Subcutaneous abdominal adipose tissue (tissue), 5 donors: ENCODE data around the gene HPX.

ENCODE experiments used
- H3K27ac ChIP-seq: one replicate; pipeline ENCODE4 v1.7.0; 2013; ENCODE audit warnings: low read depth, mild to moderate bottlenecking, inconsistent platforms, low read length, moderate library complexity
- H3K27me3 ChIP-seq, 5 donors: one replicate each; pipeline ENCODE4 v1.7.0; 2013; ENCODE audit warnings: low read length in 5 of 5, inconsistent platforms in 1 of 5; ENCODE audit not compliant: control insufficient read depth in 5 of 5, insufficient read depth in 4 of 5
- H3K36me3 ChIP-seq, 5 donors: one replicate each; pipeline ENCODE4 v1.7.0; 2013; ENCODE audit warnings: low read length in 5 of 5; ENCODE audit not compliant: control insufficient read depth in 5 of 5, insufficient read depth in 5 of 5
- H3K4me1 ChIP-seq, 5 donors: one replicate each; pipeline ENCODE4 v1.7.0; 2013; ENCODE audit warnings: low read length in 5 of 5, mild to moderate bottlenecking in 3 of 5, moderate library complexity in 1 of 5; ENCODE audit not compliant: control insufficient read depth in 5 of 5, insufficient read depth in 5 of 5
- H3K4me3 ChIP-seq, 5 donors: one replicate each; pipeline ENCODE4 v1.7.0; 2013; ENCODE audit warnings: low read length in 5 of 5, low read depth in 1 of 5
- H3K9ac ChIP-seq, 5 donors: one replicate each; pipeline ENCODE4 v1.7.0; 2013; ENCODE audit warnings: low read length in 5 of 5, mild to moderate bottlenecking in 4 of 5, moderate library complexity in 3 of 5
- H3K9me3 ChIP-seq, 5 donors: one replicate each; pipeline ENCODE4 v1.7.0; 2013; ENCODE audit warnings: low read length in 5 of 5; ENCODE audit not compliant: control insufficient read depth in 5 of 5
- donor health status: healthy.
- donor health status: healthy.
- donor health status: healthy.
- donor health status: healthy.
- donor health status: healthy.

Gene HPX

DNA sequence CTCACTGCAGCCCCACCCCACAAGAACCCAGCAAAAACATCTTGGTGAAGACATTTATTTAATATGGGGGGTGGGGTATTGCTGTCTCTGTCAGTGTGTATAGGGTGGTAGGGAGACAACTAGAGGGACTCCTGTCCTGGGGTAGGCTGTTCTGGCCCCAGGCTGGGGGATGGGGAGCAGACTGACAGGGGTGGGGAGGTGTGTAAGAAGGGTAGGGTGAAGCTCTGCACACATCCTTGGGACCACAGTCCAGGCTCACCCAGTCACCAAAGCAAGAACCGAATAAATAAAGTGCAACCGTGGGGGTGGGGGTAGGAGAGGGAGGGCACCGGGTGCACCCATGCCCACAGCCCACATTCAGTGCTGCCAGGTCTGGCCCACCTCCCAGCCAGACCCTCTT lies 7.8 kb upstream of the HPX start:
- Histone ChIP-seq H3K36me3 (peaks cover 10 to 60% (median 56%) of the 10 kb centered on the region in 5 donors), H3K4me1 (no peaks in the 10 kb centered on the region), H3K9ac (no peak overlapping the region), H3K4me3 (no peak overlapping the region), H3K9me3 (no peaks in the 10 kb centered on the region), H3K27ac (no peak overlapping the region), H3K27me3 (no peaks in the 10 kb centered on the region)

DNA sequence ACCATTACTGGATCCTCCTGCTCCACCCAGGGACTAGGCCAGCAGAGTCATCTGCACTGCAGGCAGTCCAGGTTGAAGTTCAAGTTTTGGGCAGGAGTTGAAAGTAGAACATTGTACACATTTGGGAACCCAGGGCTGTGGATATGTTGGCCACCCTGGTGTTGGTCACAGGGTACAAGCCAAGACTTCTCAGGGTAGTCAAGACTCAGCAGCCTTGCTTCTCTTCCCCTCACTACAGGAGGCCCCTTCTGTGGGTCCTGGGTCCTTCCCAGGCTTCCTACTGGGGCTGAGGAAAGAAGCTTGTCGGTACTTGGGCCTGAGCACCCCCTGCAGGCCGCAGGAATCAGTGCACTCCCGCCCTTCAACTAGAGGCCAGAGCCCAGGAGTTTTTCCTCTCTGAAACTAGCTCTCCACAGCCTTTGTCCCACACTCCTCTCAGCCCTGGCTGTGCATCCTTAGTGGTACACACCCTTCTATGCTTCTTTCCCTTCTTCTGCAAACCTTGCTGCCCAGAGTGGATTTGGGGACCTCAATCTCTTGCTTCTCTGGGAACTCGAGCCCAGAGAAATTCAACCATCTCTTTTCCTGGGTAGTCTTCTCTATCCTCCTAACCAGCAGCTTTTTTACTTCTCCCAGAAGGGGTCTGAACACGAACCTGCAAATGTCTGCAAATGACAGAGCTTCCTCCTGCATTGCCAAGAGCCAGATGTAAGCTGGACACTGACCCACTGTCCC lies 2.6 kb upstream of the HPX start:
- Histone ChIP-seq H3K9ac (no peak overlapping the region), H3K27me3 (no peaks in the 10 kb centered on the region), H3K4me1 (peaks cover 0 to 3% (median 0%) of the 10 kb centered on the region in 5 donors), H3K36me3 (peaks cover 0 to 11% (median 9%) of the 10 kb centered on the region in 5 donors), H3K4me3 (no peak overlapping the region), H3K9me3 (no peaks in the 10 kb centered on the region), H3K27ac (no peak overlapping the region)

DNA sequence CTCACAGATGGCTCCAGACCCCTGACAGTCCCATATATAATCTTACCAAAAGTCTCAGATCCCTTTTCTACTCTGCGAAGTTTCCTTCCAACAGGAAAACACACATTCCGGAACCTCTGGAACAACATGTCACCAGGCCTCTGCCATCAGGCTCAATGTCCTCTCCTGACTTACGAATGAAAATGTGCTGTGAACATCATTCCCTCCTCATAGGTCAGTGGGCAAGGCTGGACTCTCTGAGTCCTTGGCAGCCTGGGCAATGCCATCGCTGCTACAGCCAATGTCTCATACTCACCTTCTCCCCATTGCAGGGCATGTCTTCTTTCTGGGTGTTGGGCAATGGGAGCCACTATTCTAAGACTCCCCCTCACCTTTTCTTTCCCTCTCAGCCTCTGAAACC lies 1.7 kb upstream of the HPX start:
- no peaks in the 10 kb centered on the region for H3K9me3 ChIP-seq
- no peak overlapping the region for H3K4me3 ChIP-seq
- peaks cover 0 to under 1% (median under 1%) of the 10 kb centered on the region in 5 donors for H3K36me3 ChIP-seq
- H3K9ac ChIP-seq = no peak overlapping the region
- no peaks in the 10 kb centered on the region for H3K27me3 ChIP-seq
- H3K27ac ChIP-seq = no peak overlapping the region
- peaks cover 0 to 3% (median 0%) of the 10 kb centered on the region in 5 donors for H3K4me1 ChIP-seq

DNA sequence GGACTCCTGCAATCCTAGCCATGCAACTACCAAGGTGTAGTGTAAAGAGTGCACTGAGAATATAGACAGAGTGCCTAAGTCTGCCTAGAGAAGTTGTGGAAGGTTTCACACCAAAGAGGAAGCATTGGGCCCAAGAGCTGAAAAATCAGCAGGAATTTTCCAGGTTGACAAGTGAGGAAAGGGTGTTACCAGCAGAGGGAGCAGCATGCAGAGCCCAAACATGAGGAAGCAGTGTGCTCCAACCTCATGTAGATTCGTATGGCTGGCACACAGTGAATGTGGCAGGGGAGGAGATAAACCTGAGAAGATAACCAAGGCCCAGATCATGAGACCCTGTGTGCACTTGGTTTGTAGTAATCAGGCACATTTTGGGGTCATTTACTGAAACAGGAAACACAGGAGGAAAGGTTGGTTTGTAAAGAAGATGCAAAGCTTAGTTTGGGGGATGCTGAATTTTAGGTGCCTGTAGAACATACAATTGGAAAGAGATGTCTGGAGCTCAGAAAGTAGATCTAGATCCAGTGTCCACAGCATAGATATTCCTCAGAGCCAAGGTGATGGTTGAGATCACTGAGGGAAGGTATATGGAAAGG lies 1.7 kb downstream of the HPX start:
- Histone ChIP-seq H3K4me1 (peaks cover 0 to 3% (median 0%) of the 10 kb centered on the region in 5 donors), H3K9me3 (no peaks in the 10 kb centered on the region), H3K27ac (no peak overlapping the region), H3K4me3 (no peak overlapping the region), H3K27me3 (no peaks in the 10 kb centered on the region), H3K36me3 (no peaks in the 10 kb centered on the region), H3K9ac (no peak overlapping the region)

DNA sequence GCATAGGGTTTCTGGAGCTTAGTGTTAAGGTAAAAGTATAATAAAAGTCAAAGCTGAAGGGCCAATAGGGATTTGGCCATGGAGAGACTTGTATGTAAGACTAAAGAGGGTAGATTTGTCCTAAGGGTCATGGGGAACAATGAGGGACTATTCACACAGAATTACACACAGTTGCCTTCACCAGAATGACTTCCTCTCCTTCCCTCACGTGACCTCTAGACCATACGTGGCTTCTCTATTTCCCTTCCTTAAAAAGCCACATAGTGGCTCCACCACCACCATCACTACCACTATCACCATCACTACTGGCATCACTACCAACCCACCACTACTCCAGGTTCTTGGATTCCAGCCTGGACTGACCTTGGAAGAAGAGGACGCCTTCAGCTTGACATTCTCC lies 2.8 kb downstream of the HPX start:
- H3K9me3 ChIP-seq = no peaks in the 10 kb centered on the region
- H3K4me1 ChIP-seq = no peaks in the 10 kb centered on the region
- no peak overlapping the region for H3K9ac ChIP-seq
- no peak overlapping the region for H3K27ac ChIP-seq
- no peaks in the 10 kb centered on the region for H3K27me3 ChIP-seq
- no peaks in the 10 kb centered on the region for H3K36me3 ChIP-seq
- H3K4me3 ChIP-seq = no peak overlapping the region

DNA sequence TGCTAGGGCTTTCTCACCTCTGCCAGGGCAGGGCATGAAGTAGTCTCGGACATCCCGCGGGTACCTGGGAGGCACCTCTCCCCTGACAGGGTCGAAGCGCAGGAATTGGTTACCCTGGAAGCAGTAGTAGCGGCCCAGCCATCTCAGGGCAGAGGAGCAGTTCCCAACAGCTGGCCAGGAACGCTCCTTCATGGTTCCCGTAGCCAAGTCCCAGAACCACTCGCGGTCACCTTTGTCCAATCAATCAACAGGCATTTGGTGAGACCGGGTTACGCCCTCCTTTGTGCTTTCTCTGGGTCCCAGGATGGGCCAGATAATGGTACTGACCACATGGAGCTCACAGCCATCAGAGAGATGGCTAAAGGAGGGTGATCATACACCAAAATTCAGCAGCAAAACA lies 3.4 kb downstream of the HPX start:
- Histone ChIP-seq H3K4me1 (no peaks in the 10 kb centered on the region), H3K4me3 (no peak overlapping the region)

DNA sequence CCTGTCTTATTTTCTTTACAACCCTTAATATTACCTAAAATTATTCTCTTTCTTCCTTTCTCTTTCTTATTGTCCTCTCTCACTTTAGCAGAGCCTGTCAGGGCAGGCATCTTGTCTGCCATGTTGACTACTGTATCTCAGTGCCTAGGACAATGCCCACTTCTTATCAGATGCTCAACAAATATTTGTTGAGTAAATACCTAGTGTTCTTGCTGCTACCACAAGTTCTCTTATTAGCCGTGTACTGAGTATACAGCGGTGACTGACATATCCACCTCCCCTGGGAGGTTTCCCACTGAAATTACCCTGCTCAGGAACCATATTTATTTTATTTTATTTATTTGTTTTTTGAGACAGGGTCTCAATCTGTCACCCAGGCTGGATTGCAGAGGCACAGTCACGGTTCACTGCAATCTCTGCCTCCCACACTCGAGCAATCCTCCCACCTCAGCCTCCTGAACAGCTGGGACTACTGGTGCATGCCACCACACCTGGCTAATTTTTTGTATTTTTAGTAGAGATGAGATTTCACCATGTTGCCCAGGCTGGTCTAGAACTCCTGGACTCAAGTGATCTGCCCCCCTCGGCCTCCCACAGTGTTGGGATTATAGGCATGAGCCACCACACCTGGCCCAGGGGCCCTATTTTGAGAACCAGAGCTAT lies 6.7 kb downstream of the HPX start:
- Histone ChIP-seq H3K4me1 (no peaks in the 10 kb centered on the region), H3K27me3 (no peaks in the 10 kb centered on the region), H3K9ac (no peak overlapping the region), H3K4me3 (no peak overlapping the region), H3K9me3 (no peaks in the 10 kb centered on the region), H3K36me3 (no peaks in the 10 kb centered on the region), H3K27ac (no peak overlapping the region)

More for the DNA sequence above, 3.4 kb downstream of the HPX start:
- Histone ChIP-seq H3K9me3 (no peaks in the 10 kb centered on the region), H3K36me3 (no peaks in the 10 kb centered on the region), H3K27ac (no peak overlapping the region), H3K9ac (no peak overlapping the region), H3K27me3 (no peaks in the 10 kb centered on the region)

DNA sequence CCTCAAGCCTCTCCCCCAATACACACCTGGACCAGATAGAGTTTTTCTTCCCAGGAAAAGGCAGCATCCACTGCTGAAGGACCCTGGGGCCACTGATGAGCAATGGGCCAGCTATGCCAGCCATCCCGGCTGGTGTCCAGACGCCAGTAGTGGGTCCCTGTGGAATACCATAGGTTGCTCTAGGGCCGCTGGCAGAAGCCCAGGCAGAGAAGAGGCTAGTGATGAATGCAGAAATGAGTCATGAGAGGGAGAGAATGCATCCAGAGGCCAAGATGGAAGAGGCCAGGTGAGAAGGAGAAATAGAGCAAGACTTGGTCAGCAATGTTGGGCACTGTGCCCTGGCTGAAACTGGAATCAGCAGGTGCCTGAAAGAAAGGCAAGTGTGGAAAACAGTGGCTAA lies 8.9 kb downstream of the HPX start:
- no peaks in the 10 kb centered on the region for H3K36me3 ChIP-seq
- H3K27ac ChIP-seq = no peak overlapping the region
- H3K9ac ChIP-seq = no peak overlapping the region
- H3K4me1 ChIP-seq = no peaks in the 10 kb centered on the region
- H3K4me3 ChIP-seq = no peak overlapping the region
- H3K9me3 ChIP-seq = no peaks in the 10 kb centered on the region
- no peaks in the 10 kb centered on the region for H3K27me3 ChIP-seq

DNA sequence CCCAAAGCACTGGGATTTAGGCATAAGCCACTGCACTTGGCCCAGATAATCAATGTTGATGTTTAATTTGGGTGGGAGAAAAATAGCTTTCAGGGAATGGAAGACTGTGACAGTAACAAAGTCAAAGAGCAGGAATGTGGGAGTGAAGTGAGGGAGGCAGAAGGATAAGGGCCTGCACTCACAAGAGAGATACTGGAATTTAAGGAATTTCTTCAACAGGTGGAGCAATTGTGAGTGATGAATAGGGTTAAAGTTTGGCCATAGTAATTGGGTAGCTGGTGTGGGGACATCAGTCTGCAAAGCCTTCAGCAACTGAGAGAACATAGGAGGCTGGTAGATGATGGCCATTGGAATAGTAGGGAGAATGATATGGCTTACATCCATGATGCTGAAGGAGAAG lies 13.3 kb downstream of the HPX start:
- no peak overlapping the region for H3K4me3 ChIP-seq
- no peak overlapping the region for H3K9ac ChIP-seq
- no peaks in the 10 kb centered on the region for H3K4me1 ChIP-seq

DNA sequence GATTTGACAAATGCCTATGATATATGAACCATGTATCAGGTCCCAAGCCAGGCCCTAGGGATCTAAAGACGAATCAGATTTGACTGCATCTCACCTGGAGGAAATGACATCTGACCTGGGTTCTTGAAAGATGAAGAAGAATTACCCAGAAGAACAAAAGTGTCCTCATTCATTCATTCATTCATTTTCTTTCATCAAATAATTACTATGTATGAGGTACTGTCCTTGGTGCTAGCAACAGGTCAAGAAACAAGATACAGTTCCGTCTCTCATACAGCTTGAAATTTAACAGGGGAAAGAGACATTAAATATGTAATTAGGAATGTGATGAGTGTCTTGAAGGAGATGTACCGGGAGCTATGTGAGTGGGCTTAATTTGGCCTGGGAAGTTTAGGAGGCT lies 20.1 kb downstream of the HPX start:
- Histone ChIP-seq H3K36me3 (no peaks in the 10 kb centered on the region), H3K9ac (no peak overlapping the region), H3K27ac (no peak overlapping the region), H3K4me1 (peaks cover 0 to 18% (median 13%) of the 10 kb centered on the region in 5 donors), H3K9me3 (no peaks in the 10 kb centered on the region), H3K4me3 (no peak overlapping the region), H3K27me3 (peaks cover 0 to 5% (median 0%) of the 10 kb centered on the region in 5 donors)

More for the DNA sequence above, 13.3 kb downstream of the HPX start:
- no peak overlapping the region for H3K27ac ChIP-seq
- peaks cover 0 to 5% (median 0%) of the 10 kb centered on the region in 5 donors for H3K27me3 ChIP-seq
- H3K36me3 ChIP-seq = no peaks in the 10 kb centered on the region
- H3K9me3 ChIP-seq = no peaks in the 10 kb centered on the region
